ENCODE results near the gene PSMB9. TPM values are rescaled to one million over a fixed set of nuclear protein-coding genes. Genes with fewer than 3 reads are reported as not detected.

PSMB9 gene
- total and polyA plus RNA-seq, 2 of the 4 experiments (the other 2 are of a cell fraction), result 9.0 to 12.8 TPM

DNA sequence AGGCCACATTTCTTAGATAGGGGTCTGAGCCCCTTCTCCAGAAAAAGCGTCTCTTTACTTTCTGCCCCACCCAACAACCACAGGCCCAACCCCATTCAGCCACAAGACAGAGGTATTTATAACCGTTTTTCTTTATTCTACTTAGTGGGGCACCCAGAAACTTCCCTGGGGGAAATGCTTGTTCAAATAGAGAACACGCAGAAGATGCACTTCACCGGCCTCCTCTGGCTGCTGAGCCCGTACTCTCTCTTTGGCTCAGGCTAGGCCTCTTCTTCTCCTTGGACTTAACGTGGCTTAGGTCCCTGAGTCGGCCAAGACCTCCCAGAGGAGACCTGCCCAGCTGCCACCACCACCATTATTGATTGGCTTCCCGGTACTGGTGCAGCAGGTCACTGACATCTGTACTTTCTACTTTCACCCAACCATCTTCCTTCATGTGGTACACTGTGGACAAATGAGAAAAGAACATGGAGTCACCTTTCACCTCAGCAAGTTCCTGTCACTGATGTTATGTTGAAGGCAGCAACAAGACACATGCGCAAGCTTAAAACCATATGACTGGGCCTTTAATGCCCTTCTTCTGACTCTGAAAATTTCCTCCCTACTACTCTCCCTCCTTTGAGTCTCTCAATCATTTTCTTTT, 13.3 kb upstream of the PSMB9 start:
- no peak overlapping the region for H3K9ac ChIP-seq (ENCODE audit: low read depth, low read length)
- no peak overlapping the region for H3K56ac ChIP-seq (ENCODE audit: extremely low read depth, insufficient read depth, low read length)
- BruUV-seq (replicated peaks), result no TSS peak
- TF ChIP-seq CEBPB (IDR thresholded peaks at IDR 0.05; ENCODE audit: low read depth, low read length), result no peak
- no peak for TF ChIP-seq MAZ (IDR thresholded peaks at IDR 0.05; ENCODE audit: borderline replicate concordance, low read depth, low read length)
- no peak for TF ChIP-seq SMC3 (IDR thresholded peaks at IDR 0.05; ENCODE audit: low read depth, low read length)
- TF ChIP-seq RFX5 (IDR thresholded peaks at IDR 0.05; ENCODE audit: low read depth, low read length), result no peak
- peaks cover 9% of the 10 kb centered on the region; the same call in 1 of the 2 replicates for H3K36me3 ChIP-seq (ENCODE audit: control insufficient read depth, insufficient read depth, low read length)
- H3K4me1 ChIP-seq (ENCODE audit: control insufficient read depth, insufficient read depth, low read length), result peaks cover 8% of the 10 kb centered on the region
- H4K5ac ChIP-seq (ENCODE audit: low read depth, low read length), result no peak overlapping the region
- H3K79me1 ChIP-seq (ENCODE audit: low read depth in 1 of 2, low read length in 2 of 2), result peaks cover 2 to 35% of the 10 kb centered on the region in 2 experiments; a peak in 2 of 4 replicates
- no peak overlapping the region for H3K18ac ChIP-seq (ENCODE audit: low read depth, low read length)
- no peak overlapping the region for H4K91ac ChIP-seq (ENCODE audit: insufficient read depth, low read depth, low read length)
- H3K14ac ChIP-seq (replicated peaks; ENCODE audit: low read depth, low read length), result no peak overlapping the region
- 90% methylated on average over 2 of the region's 9 CpGs; no CpG with 5 or more reads in 1 of the 2 experiments for whole genome bisulfite sequencing, 2 experiments (ENCODE audit: extremely low coverage in 2 of 2, insufficient read length in 1 of 2)
- H3K27me3 ChIP-seq (ENCODE audit: control insufficient read depth, insufficient read depth, low read length), result no peaks in the 10 kb centered on the region
- dilution Hi-C loops (cut with HindIII; ENCODE audit: low sequenced_read_pairs, unreplicated experiment) (no loop called here), in situ Hi-C loops (cut with MboI; ENCODE audit: low sequenced_read_pairs) (no loop called here), intact Hi-C loops (cut with micrococcal nuclease) (no loop called here)
- H2AK5ac ChIP-seq (ENCODE audit: low read depth, low read length), result no peak overlapping the region
- no peak overlapping the region for H3K4me2 ChIP-seq (ENCODE audit: low read depth, low read length)
- no peak overlapping the region for H2AFZ ChIP-seq (replicated peaks; ENCODE audit: low read length, poor library complexity)
- no peak overlapping the region for H3K4ac ChIP-seq (ENCODE audit: low read depth, low read length)
- H3K27ac ChIP-seq (ENCODE audit: insufficient read depth, low read length), result no peak overlapping the region
- H3K9me3 ChIP-seq (ENCODE audit: control insufficient read depth, insufficient read depth, low read length), result no peaks in the 10 kb centered on the region
- ChIA-PET CTCF (no interaction called here), POLR2A (ENCODE audit: unreplicated experiment) (no interaction called here)
- no peaks in the 10 kb centered on the region for H4K20me1 ChIP-seq (ENCODE audit: insufficient read depth, low read length)
- no peak overlapping the region for H2BK5ac ChIP-seq (ENCODE audit: low read depth, low read length, poor library complexity, severe bottlenecking)
- no peak overlapping the region for H4K8ac ChIP-seq (ENCODE audit: low read depth in 2 of 2, low read length in 2 of 2)
- H3K23ac ChIP-seq (ENCODE audit: low read depth, low read length), result no peak overlapping the region
- H3K9me1 ChIP-seq (ENCODE audit: insufficient read depth, low read length), result peaks cover 6% of the 10 kb centered on the region; the same call in 1 of the 2 replicates
- no peak for DNase-seq
- H2BK20ac ChIP-seq (ENCODE audit: low read depth, low read length), result no peak overlapping the region
- H2BK15ac ChIP-seq (ENCODE audit: low read depth, low read length), result no peak overlapping the region
- no peak overlapping the region for H2AK9ac ChIP-seq (replicated peaks; ENCODE audit: low read depth, low read length, poor library complexity)
- no peak overlapping the region for H2BK120ac ChIP-seq (ENCODE audit: low read depth, low read length)
- ATAC-seq (ENCODE audit: low read depth), result no peak
- H3K4me3 ChIP-seq (ENCODE audit: insufficient read depth, low read depth, low read length), result no peak overlapping the region

All from IMR-90 (cell line).